ENCODE results near the gene FAM114A1.

FAM114A1 gene

GRCh38 chr4:38867478-38868058, at the start of gene FAM114A1:
TSS of gene FAM114A1 (plus strand) at chr4:38867806. CDS start at chr4:38878079, 10,273 bp downstream.
- DNase-seq, result peak in 2 of 6 experiments; percentile 3 to 13

GRCh38 chr4:38818441-38818976, 49.1 kb upstream of the FAM114A1 start:
- DNase-seq, result no peak

DNA sequence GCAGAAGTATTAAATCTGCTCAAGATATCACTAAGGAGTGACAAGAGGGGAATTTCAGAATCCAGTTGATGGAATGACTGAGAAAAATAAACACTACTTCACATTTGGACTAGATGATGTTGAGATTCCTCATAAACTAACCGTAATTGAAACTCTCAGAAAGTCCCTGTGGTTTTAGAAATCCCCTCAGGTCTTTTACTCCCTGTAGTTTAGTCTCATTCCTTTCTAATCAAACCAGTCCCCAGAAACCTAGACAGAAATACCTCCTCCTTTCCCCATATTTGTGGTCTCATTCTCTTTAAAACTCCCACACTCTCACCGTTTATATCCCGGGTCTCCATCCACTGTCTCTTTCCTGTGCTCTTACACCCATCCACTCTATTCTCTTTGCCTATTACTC, 48.0 kb upstream of the FAM114A1 start:
- DNase-seq, result no peak

- DNase-seq, result no peak
Observed at GRCh38 chr4:38820329-38821061, 47.1 kb upstream of the FAM114A1 start.

- no peak for DNase-seq
Observed at GRCh38 chr4:38821739-38822138, 45.9 kb upstream of the FAM114A1 start.

GRCh38 chr4:38822748-38823303, 44.8 kb upstream of the FAM114A1 start:
- DNase-seq, result no peak

- DNase-seq, result no peak
Observed at GRCh38 chr4:38823766-38824165, 43.8 kb upstream of the FAM114A1 start.

DNA sequence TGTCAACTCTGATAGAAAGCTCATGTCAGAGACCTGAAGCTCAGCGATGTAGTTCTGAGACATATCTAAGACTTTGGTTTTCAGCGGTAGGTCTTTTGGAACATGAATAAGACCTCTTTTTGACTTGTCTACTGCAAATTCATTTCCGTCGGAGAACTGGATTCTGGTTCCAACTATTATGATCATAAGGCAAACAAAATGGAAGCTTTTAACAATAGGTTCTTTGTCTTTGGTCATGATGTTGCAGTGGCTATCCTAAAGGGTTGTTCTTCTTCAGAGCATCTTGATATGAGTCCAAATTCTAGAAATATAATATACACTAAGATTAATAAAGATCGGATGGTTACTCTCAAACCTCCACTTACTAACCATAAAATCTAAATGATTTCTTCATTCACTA, 38.4 kb upstream of the FAM114A1 start:
- DNase-seq, result no peak

GRCh38 chr4:38831653-38832052, 36.0 kb upstream of the FAM114A1 start:
- DNase-seq, result no peak

GRCh38 chr4:38832206-38832605, 35.4 kb upstream of the FAM114A1 start:
- no peak for DNase-seq

- DNase-seq, result no peak
Observed at GRCh38 chr4:38832624-38833528, 34.7 kb upstream of the FAM114A1 start.

DNA sequence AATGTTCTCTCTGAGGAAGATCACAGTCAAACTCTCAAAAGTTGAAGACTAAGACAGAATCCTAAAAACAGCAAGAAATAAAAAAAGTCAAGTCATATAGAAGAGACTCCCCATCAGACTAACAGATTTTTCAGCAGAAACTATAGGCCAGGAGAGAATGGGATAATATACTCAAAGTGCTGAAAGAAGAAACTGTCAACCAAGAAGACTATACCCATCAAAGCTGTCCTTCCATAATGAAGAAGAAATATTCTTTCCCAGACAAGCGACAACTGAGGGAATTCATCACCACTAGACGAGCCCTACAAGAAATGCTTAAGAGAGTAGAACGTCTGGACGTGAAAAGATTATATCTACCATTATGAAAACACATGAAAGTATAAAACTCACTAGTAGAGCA, 33.0 kb upstream of the FAM114A1 start:
- DNase-seq, result no peak

DNA sequence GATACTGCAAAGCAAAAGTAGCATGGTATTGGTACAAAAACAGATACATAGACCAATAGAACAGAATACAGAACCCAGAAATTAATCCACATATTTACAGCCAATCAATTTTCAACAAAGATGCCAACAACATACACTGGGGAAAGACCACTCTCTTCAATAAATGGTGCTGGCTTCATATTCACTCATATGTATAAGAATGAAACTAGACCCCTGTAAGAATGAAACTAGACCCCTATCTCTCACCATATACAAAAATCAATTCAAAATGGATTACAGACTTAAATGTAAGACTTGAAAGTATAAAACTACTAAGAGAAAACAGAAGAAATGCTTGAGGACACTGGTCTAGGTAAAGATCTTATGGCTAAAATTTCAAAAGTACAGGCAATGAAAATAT, 30.3 kb upstream of the FAM114A1 start:
- no peak for DNase-seq

DNA sequence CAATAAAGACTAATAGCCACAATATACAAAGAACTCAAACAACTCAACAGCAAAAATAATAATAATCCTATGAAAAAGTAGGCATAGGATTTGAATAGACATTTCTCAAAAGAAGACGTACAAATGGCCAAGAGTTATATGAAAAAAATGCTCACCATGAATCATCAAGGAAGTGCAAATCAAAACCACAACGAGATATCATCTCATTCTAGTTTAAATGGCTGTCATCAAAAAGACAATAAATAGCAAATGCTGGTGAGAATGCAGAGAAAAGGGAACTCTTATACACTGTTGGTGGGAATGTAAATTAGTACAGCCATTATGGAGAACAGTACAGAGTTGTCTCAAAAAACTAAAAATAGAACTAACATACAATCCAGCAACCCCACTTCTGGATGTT, 29.8 kb upstream of the FAM114A1 start:
- DNase-seq, result peak in 3 of 6 experiments; percentile 31 to 49 (median 39)

GRCh38 chr4:38842994-38843393, 24.6 kb upstream of the FAM114A1 start:
- no peak for DNase-seq

GRCh38 chr4:38846015-38846414, 21.6 kb upstream of the FAM114A1 start:
- DNase-seq, result no peak

- no peak for DNase-seq
Observed at GRCh38 chr4:38855466-38855865, 12.1 kb upstream of the FAM114A1 start.

- DNase-seq, result no peak
Observed at GRCh38 chr4:38856046-38856445, 11.6 kb upstream of the FAM114A1 start.

GRCh38 chr4:38856524-38857337, 10.9 kb upstream of the FAM114A1 start, which contains the start of gene TLR6:
TSS of gene TLR6 (minus strand) at chr4:38856817. CDS start at chr4:38829473, 27,344 bp downstream.
- peak; percentile 1 to 87 (median 66) for DNase-seq

- no peak for DNase-seq
Observed at GRCh38 chr4:38857354-38858096, 10.1 kb upstream of the FAM114A1 start.

DNA sequence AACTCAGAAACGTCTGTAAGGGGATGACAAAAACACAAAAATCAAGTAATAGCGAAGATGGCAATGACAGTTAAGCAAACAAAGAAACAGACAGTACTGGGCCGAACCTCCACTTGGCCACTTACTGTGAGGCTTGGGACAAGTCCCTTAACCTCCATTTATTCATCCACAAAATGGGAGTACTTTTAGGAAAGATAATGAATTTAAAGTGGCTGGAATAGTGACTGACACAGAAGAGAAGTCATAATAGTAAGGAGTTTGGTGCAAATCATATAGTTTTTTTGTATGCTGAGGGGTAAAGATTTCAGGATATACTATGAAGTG, 9.5 kb upstream of the FAM114A1 start:
- no peak for DNase-seq
